Coronary artery (tissue), 2 donors: ENCODE measurements around the gene ZNF552.
"Not testable (repeated sequence)": the region's sequence is repeated elsewhere in the genome, so short reads cannot be mapped to it uniquely, and the experiment has no call there.

Experiments used
- DNase-seq: peaks from one replicate; pipeline ENCODE4 v3.0.0-alpha.2; 2017; ENCODE audit warnings: low spot score
- H3K27ac ChIP-seq, 2 donors: fragments of 200-600 bp; sonication (generic); one replicate each; pipeline ENCODE4 v1.5.1; 2016 to 2019
- H3K4me3 ChIP-seq: fragments of 200-600 bp; sonication (generic); 2 replicates; pipeline ENCODE4 v1.5.1; 2016; ENCODE audit warnings: mild to moderate bottlenecking, moderate library complexity
- CTCF ChIP-seq: fragments of 200-600 bp; sonication (generic); IDR thresholded peaks from one replicate; pipeline ENCODE4 v1.5.1; 2019; ENCODE audit warnings: antibody characterized with exemption

ZNF552 gene

GRCh38 chr19:57830071-57830602 is 15.4 kb upstream of the ZNF552 start, which contains the start of gene ZNF587B:
Gene ZNF587B, plus strand, starts transcription at chr19:57830299. Its CDS starts 230 bp downstream, at chr19:57830529.
- DNase-seq: peak; percentile 84
- peak within 1 kb of the TSS; percentile 62 to 69 for H3K27ac ChIP-seq

GRCh38 chr19:57829316-57829715 is 14.6 kb upstream of the ZNF552 start:
- no peak for TF ChIP-seq CTCF
- Histone ChIP-seq H3K4me3 (no peak overlapping the region), H3K27ac (no peak overlapping the region)
- no peak for DNase-seq

More at GRCh38 chr19:57830071-57830602, 15.4 kb upstream of the ZNF552 start, which contains the start of gene ZNF587B:
- no peak for TF ChIP-seq CTCF
- peak within 1 kb of the TSS; percentile 74 for H3K4me3 ChIP-seq

- TF ChIP-seq CTCF: no peak
- no peak overlapping the region for H3K4me3 ChIP-seq
- H3K27ac ChIP-seq: no peak overlapping the region
- DNase-seq: no peak
Observed at GRCh38 chr19:57825511-57825910, 10.8 kb upstream of the ZNF552 start.

- not testable (repeated sequence) for H3K4me3 ChIP-seq, DNase-seq, H3K27ac ChIP-seq
Observed at GRCh38 chr19:57823608-57824007, 8.9 kb upstream of the ZNF552 start.

GRCh38 chr19:57823155-57823554 is 8.4 kb upstream of the ZNF552 start:
- not testable (repeated sequence) for DNase-seq, H3K4me3 ChIP-seq, H3K27ac ChIP-seq

GRCh38 chr19:57821501-57821900 is 6.8 kb upstream of the ZNF552 start:
- H3K27ac ChIP-seq, DNase-seq: not testable (repeated sequence)

GRCh38 chr19:57821095-57821494 is 6.4 kb upstream of the ZNF552 start:
- H3K27ac ChIP-seq, DNase-seq: not testable (repeated sequence)
- peak overlapping the region; percentile 97 for H3K4me3 ChIP-seq

More at GRCh38 chr19:57821501-57821900, 6.8 kb upstream of the ZNF552 start:
- H3K4me3 ChIP-seq: not testable (repeated sequence)

GRCh38 chr19:57820599-57820998 is 5.9 kb upstream of the ZNF552 start:
- no peak for TF ChIP-seq CTCF
- H3K27ac ChIP-seq: no peak overlapping the region
- peak overlapping the region; percentile 97 for H3K4me3 ChIP-seq
- DNase-seq: no peak

GRCh38 chr19:57819475-57820148 is 4.9 kb upstream of the ZNF552 start:
- no peak for TF ChIP-seq CTCF
- Histone ChIP-seq H3K27ac (peak overlapping the region; percentile 41 to 86), H3K4me3 (peak overlapping the region; percentile 97)
- peak; percentile 91 for DNase-seq
